COLO829 (cell line): Measurements from ENCODE around the gene MEMO1.
"Not testable (repeated sequence)": the region's sequence is repeated elsewhere in the genome, so short reads cannot be mapped to it uniquely, and the experiment has no call there.

ENCODE experiments used
- DNase-seq: peaks from one replicate; pipeline ENCODE4 v3.0.0; 2012; ENCODE audit warnings: low spot score

Gene MEMO1

GRCh38 chr2:31998731-31999383 lies 12.0 kb downstream of the MEMO1 start:
- no peak for DNase-seq

- DNase-seq, result no peak
Observed at GRCh38 chr2:31997653-31998052, 13.2 kb downstream of the MEMO1 start.

- DNase-seq, result no peak
Observed at GRCh38 chr2:31996571-31997150, 14.1 kb downstream of the MEMO1 start.

- DNase-seq, result no peak
Observed at GRCh38 chr2:31992934-31993333, 17.9 kb downstream of the MEMO1 start.

- no peak for DNase-seq
Observed at GRCh38 chr2:31992025-31992579, 18.7 kb downstream of the MEMO1 start.

- no peak for DNase-seq
Observed at GRCh38 chr2:31989946-31990345, 20.9 kb downstream of the MEMO1 start.

- no peak for DNase-seq
Observed at GRCh38 chr2:31987454-31988220, 23.2 kb downstream of the MEMO1 start.

GRCh38 chr2:31986906-31987305 lies 23.9 kb downstream of the MEMO1 start:
- no peak for DNase-seq

GRCh38 chr2:31983762-31984467 lies 26.9 kb downstream of the MEMO1 start:
- no peak for DNase-seq

- DNase-seq, result peak; percentile 13
Observed at GRCh38 chr2:31980674-31981356, 30.0 kb downstream of the MEMO1 start.

GRCh38 chr2:31979956-31980355 lies 30.9 kb downstream of the MEMO1 start:
- no peak for DNase-seq

- DNase-seq, result no peak
Observed at GRCh38 chr2:31979018-31979417, 31.8 kb downstream of the MEMO1 start.

- no peak for DNase-seq
Observed at GRCh38 chr2:31978436-31978835, 32.4 kb downstream of the MEMO1 start.

- DNase-seq, result no peak
Observed at GRCh38 chr2:31973665-31974064, 37.1 kb downstream of the MEMO1 start.

GRCh38 chr2:31972059-31972458 lies 38.7 kb downstream of the MEMO1 start:
- no peak for DNase-seq

GRCh38 chr2:31969178-31969577 lies 41.6 kb downstream of the MEMO1 start:
- DNase-seq, result no peak

- no peak for DNase-seq
Observed at GRCh38 chr2:31967790-31968189, 43.0 kb downstream of the MEMO1 start.

GRCh38 chr2:31966402-31966801 lies 44.4 kb downstream of the MEMO1 start:
- not testable (repeated sequence) for DNase-seq

- no peak for DNase-seq
Observed at GRCh38 chr2:31965094-31965493, 45.7 kb downstream of the MEMO1 start.

- DNase-seq, result no peak
Observed at GRCh38 chr2:31962757-31963361, 47.9 kb downstream of the MEMO1 start.

- no peak for DNase-seq
Observed at GRCh38 chr2:31958140-31958717, 52.6 kb downstream of the MEMO1 start.
